Peyer's patch (tissue), 4 donors: ENCODE results near the gene ASB6. TPM values are rescaled to one million over a fixed set of nuclear protein-coding genes. Genes with fewer than 3 reads are reported as not detected.

Experiments
- DNase-seq, 3 donors: peaks; one replicate each; pipeline ENCODE4 v3.0.0-alpha.2; 2017 to 2019
- H3K27ac ChIP-seq, 4 donors: fragments of 200-600 bp; sonication (generic); one replicate each; pipeline ENCODE4 v1.5.1; 2016 to 2019
- H3K27me3 ChIP-seq, 2 donors: fragments of 200-600 bp; sonication (generic); one replicate each; pipeline ENCODE4 v1.5.1; 2019
- H3K36me3 ChIP-seq, 3 donors: fragments of 200-600 bp; sonication (generic); one replicate each; pipeline ENCODE4 v1.5.1; 2016 to 2019
- H3K4me1 ChIP-seq, 4 donors: fragments of 200-600 bp; sonication (generic); one replicate each; pipeline ENCODE4 v1.5.1; 2016 to 2019
- H3K4me3 ChIP-seq, 4 donors: fragments of 200-600 bp; sonication (generic); 1 replicate in 3 of 4; 2 replicates in 1 of 4; pipeline ENCODE4 v1.5.1; 2016 to 2019; ENCODE audit warnings: mild to moderate bottlenecking in 1 of 4
- H3K9me3 ChIP-seq, 4 donors: fragments of 200-600 bp; sonication (generic); one replicate each; pipeline ENCODE4 v1.5.1; 2016 to 2019; ENCODE audit warnings: mild to moderate bottlenecking in 1 of 4
- CTCF ChIP-seq, 6 experiments: fragments of 450-650 bp in 4 of 6; fragments of 200-600 bp in 2 of 6; sonication (generic) in 1 of 6; IDR thresholded peaks; one replicate each; pipeline ENCODE4 v1.5.1; 2017 to 2019; ENCODE audit warnings: antibody characterized with exemption in 6 of 6, mild to moderate bottlenecking in 3 of 6, moderate library complexity in 1 of 6
- POLR2A ChIP-seq, 2 donors: fragments of 450-650 bp; IDR thresholded peaks; one replicate each; pipeline ENCODE4 v1.5.1; 2017; ENCODE audit warnings: antibody characterized with exemption in 2 of 2, mild to moderate bottlenecking in 2 of 2, moderate library complexity in 2 of 2
- total RNA-seq, 4 donors: library from RNA; depleted of rRNA; stranded (reverse); fragments of >200 nt; gene quantifications; one replicate each; pipeline ENCODE4 v1.1.0, GENCODE V29; 2016

Gene ASB6
- total RNA-seq, 4 donors from 2014 or later = 19.8 to 26.8 (median 23.0) TPM

- Histone ChIP-seq H3K9me3 (no peaks in the 10 kb centered on the region), H3K36me3 (peaks cover 0 to 8% (median 0%) of the 10 kb centered on the region in 3 donors), H3K4me1 (peaks cover 3 to 41% (median 9%) of the 10 kb centered on the region in 4 donors), H3K4me3 (peak overlapping the region; percentile 58 to 99 (median 68)), H3K27ac (peak overlapping the region; percentile 85 to 97 (median 91)), H3K27me3 (no peaks in the 10 kb centered on the region)
- DNase-seq = peak; percentile 41 to 75 (median 69)
- TF ChIP-seq POLR2A (IDR thresholded peaks at IDR 0.05) = peak; percentile 50 to 57
- peak in 2 of 6 experiments; percentile 8 to 16 for TF ChIP-seq CTCF (IDR thresholded peaks at IDR 0.05)
Measured at GRCh38 chr9:129626625-129627284, 15.2 kb downstream of the ASB6 start.

GRCh38 chr9:129626079-129626624 lies 15.8 kb downstream of the ASB6 start, which contains the start of gene NTMT1:
TSS of gene NTMT1 (plus strand) at chr9:129626163. CDS start at chr9:129632704, 6,541 bp downstream.
- Histone ChIP-seq H3K27me3 (no peaks in the 10 kb centered on the region), H3K9me3 (no peaks in the 10 kb centered on the region), H3K36me3 (peaks cover 0 to 5% (median 0%) of the 10 kb centered on the region in 3 donors), H3K27ac (peak within 1 kb of the TSS; percentile 85 to 97 (median 91)), H3K4me1 (peaks cover 3 to 42% (median 9%) of the 10 kb centered on the region in 4 donors), H3K4me3 (peak within 1 kb of the TSS; percentile 58 to 99 (median 68))
- peak; percentile 87 to 93 (median 92) for DNase-seq
- TF ChIP-seq CTCF (IDR thresholded peaks at IDR 0.05) (peak in 1 of 6 experiments; percentile 2), POLR2A (IDR thresholded peaks at IDR 0.05) (peak; percentile 96)

- Histone ChIP-seq H3K27me3 (peaks cover 0 to 11% of the 10 kb centered on the region in 2 donors), H3K27ac (peak overlapping the region in 1 of 4 donors; percentile 92), H3K9me3 (no peaks in the 10 kb centered on the region), H3K36me3 (no peaks in the 10 kb centered on the region), H3K4me3 (peak overlapping the region in 1 of 4 donors; percentile 58), H3K4me1 (peaks cover 7 to 54% (median 11%) of the 10 kb centered on the region in 4 donors)
- TF ChIP-seq POLR2A (IDR thresholded peaks at IDR 0.05) (no peak), CTCF (IDR thresholded peaks at IDR 0.05) (no peak)
- DNase-seq = no peak
Measured at GRCh38 chr9:129624947-129625346, 17.0 kb downstream of the ASB6 start.

- H3K36me3 ChIP-seq = no peaks in the 10 kb centered on the region
- TF ChIP-seq POLR2A (IDR thresholded peaks at IDR 0.05) (no peak), CTCF (IDR thresholded peaks at IDR 0.05) (peak; percentile 53 to 89 (median 66))
- H3K4me3 ChIP-seq = no peak overlapping the region
- H3K27ac ChIP-seq = no peak overlapping the region
- no peaks in the 10 kb centered on the region for H3K9me3 ChIP-seq
- H3K4me1 ChIP-seq = peaks cover 7 to 50% (median 12%) of the 10 kb centered on the region in 4 donors
- peaks cover 0 to 11% of the 10 kb centered on the region in 2 donors for H3K27me3 ChIP-seq
- peak; percentile 64 to 80 (median 72) for DNase-seq
Measured at GRCh38 chr9:129624168-129624759, 17.7 kb downstream of the ASB6 start.

- DNase-seq = no peak
- no peak overlapping the region for H3K27ac ChIP-seq
- peaks cover 7 to 40% (median 12%) of the 10 kb centered on the region in 4 donors for H3K4me1 ChIP-seq
- no peak for TF ChIP-seq CTCF (IDR thresholded peaks at IDR 0.05)
- TF ChIP-seq POLR2A (IDR thresholded peaks at IDR 0.05) = no peak
- H3K27me3 ChIP-seq = peaks cover 0 to 11% of the 10 kb centered on the region in 2 donors
- no peak overlapping the region for H3K4me3 ChIP-seq
- H3K36me3 ChIP-seq = no peaks in the 10 kb centered on the region
- H3K9me3 ChIP-seq = no peaks in the 10 kb centered on the region
Measured at GRCh38 chr9:129623331-129623730, 18.6 kb downstream of the ASB6 start.
